AG20443 (cell line): ENCODE measurements around the gene HOXD3.
A peak's percentile ranks its signal among the peaks of the same experiment; 100 is the strongest.

Source experiments
- DNase-seq: peaks from one replicate; pipeline ENCODE4 v3.0.0; 2012; ENCODE audit warnings: low spot score, mixed read lengths

Gene HOXD3

GRCh38 chr2:176177580-176178037 is 20.5 kb downstream of the HOXD3 start:
- no peak for DNase-seq

GRCh38 chr2:176178038-176178756 is 21.1 kb downstream of the HOXD3 start:
- DNase-seq, result peak; percentile 80

GRCh38 chr2:176178757-176179295 is 21.7 kb downstream of the HOXD3 start:
- DNase-seq, result no peak

GRCh38 chr2:176181551-176181950 is 24.4 kb downstream of the HOXD3 start:
- DNase-seq, result no peak

GRCh38 chr2:176182671-176183070 is 25.6 kb downstream of the HOXD3 start:
- DNase-seq, result no peak

GRCh38 chr2:176184749-176185148 is 27.6 kb downstream of the HOXD3 start:
- no peak for DNase-seq

- no peak for DNase-seq
These were observed 28.9 kb downstream of the HOXD3 start for GRCh38 chr2:176186024-176186423.

- DNase-seq, result peak; percentile 48
These were observed 30.2 kb downstream of the HOXD3 start for GRCh38 chr2:176187200-176187898.

- DNase-seq, result peak; percentile 94
These were observed 31.0 kb downstream of the HOXD3 start, which contains the start of gene HOXD1 for GRCh38 chr2:176187899-176188773. Gene HOXD1, plus strand, starts transcription at chr2:176188668. Its CDS starts 134 bp downstream, at chr2:176188802.

GRCh38 chr2:176188774-176189680 is 31.9 kb downstream of the HOXD3 start:
- peak; percentile 37 for DNase-seq

- DNase-seq, result no peak
These were observed 32.9 kb downstream of the HOXD3 start for GRCh38 chr2:176189681-176190641.

GRCh38 chr2:176192351-176192750 is 35.2 kb downstream of the HOXD3 start:
- DNase-seq, result no peak

GRCh38 chr2:176193048-176193447 is 35.9 kb downstream of the HOXD3 start:
- DNase-seq, result no peak

GRCh38 chr2:176199902-176200301 is 42.8 kb downstream of the HOXD3 start:
- DNase-seq, result no peak

- DNase-seq, result no peak
These were observed 43.9 kb downstream of the HOXD3 start for GRCh38 chr2:176200971-176201370.

- no peak for DNase-seq
These were observed 45.4 kb downstream of the HOXD3 start for GRCh38 chr2:176202491-176202890.

- no peak for DNase-seq
These were observed 48.0 kb downstream of the HOXD3 start for GRCh38 chr2:176205126-176205525.

- no peak for DNase-seq
These were observed 49.0 kb downstream of the HOXD3 start for GRCh38 chr2:176206136-176206535.

- DNase-seq, result no peak
These were observed 49.6 kb downstream of the HOXD3 start for GRCh38 chr2:176206682-176207081.

GRCh38 chr2:176211110-176211509 is 54.0 kb downstream of the HOXD3 start:
- no peak for DNase-seq
